Measurements from ENCODE around the gene MBNL1.

- TF ChIP-seq CTCF (conservative IDR thresholded peaks at IDR 0.05; ENCODE audit: low read length) (no peak), EZH2phosphoT487 (IDR thresholded peaks at IDR 0.05; ENCODE audit: borderline replicate concordance, low read depth, low read length) (no peak)
Measured at GRCh38 chr3:152335273-152335672, 66.5 kb downstream of the MBNL1 start.
